Endothelial cell of umbilical vein (primary cell): ENCODE results near the gene GLUD2. TPM values are rescaled to one million over a fixed set of nuclear protein-coding genes. Genes with fewer than 3 reads are reported as not detected.

Source experiments
- BruUV-seq: library from RNA; stranded (reverse); fragments of 400-500 nt; replicated peaks from 2 replicates; lab custom pipeline; 2021; lab: Mats Ljungman, UMichigan
- CTCF ChIA-PET: fragments of 300-600, 350-600 bp; sonication (Branson Sonifier 250); formaldehyde crosslinking; loops from one replicate; lab custom pipeline; 2021; ENCODE audit warnings: antibody characterized with exemption, inconsistent platforms; lab: Charles Lee
- POLR2A ChIA-PET: fragments of 300-600, 350-600 bp; sonication (Branson Sonifier 250); formaldehyde crosslinking; loops from one replicate; lab custom pipeline; 2021; ENCODE audit warnings: antibody characterized with exemption, inconsistent platforms; lab: Charles Lee
- DNase-seq: peaks from one replicate; pipeline ENCODE4 v3.0.0-alpha.2; 2011; ENCODE audit warnings: low read depth, low spot score
- FAIRE-seq: peaks from 2 replicates; lab custom pipeline; 2011; peaks lifted over from hg19 to GRCh38; lab: Jason Lieb, UNC
- H2AFZ ChIP-seq: 2 replicates; pipeline ENCODE4 v1.6.0; 2012; ENCODE audit warnings: low read depth, low read length, control low read depth, inconsistent platforms
- H3K27ac ChIP-seq: 2 replicates; pipeline ENCODE4 v1.5.1; 2011; ENCODE audit warnings: low read depth, mild to moderate bottlenecking, control low read depth, low read length, moderate library complexity; ENCODE audit not compliant: insufficient read depth
- H3K27me3 ChIP-seq, 2 experiments: 2 replicates each; pipeline versions ENCODE4 v1.6.0 to v1.6.1; 2011; ENCODE audit warnings: low read length in 2 of 2, mixed read lengths in 1 of 2; ENCODE audit not compliant: control insufficient read depth in 2 of 2, insufficient read depth in 2 of 2
- H3K36me3 ChIP-seq, 2 experiments: 2 replicates in 1 of 2; 3 replicates in 1 of 2; pipeline ENCODE4 v1.5.1; 2011; ENCODE audit warnings: low read length in 2 of 2, mild to moderate bottlenecking in 1 of 2, moderate library complexity in 1 of 2; ENCODE audit not compliant: control insufficient read depth in 2 of 2, insufficient read depth in 2 of 2; ENCODE audit errors: extremely low read depth in 1 of 2
- H3K4me1 ChIP-seq: 3 replicates; pipeline ENCODE4 v1.5.1; 2011; ENCODE audit warnings: mild to moderate bottlenecking, low read length; ENCODE audit not compliant: control insufficient read depth, insufficient read depth; ENCODE audit errors: extremely low read depth
- H3K4me2 ChIP-seq: 2 replicates; pipeline ENCODE4 v1.6.1; 2011; ENCODE audit warnings: low read length, control low read depth, mixed read lengths; ENCODE audit not compliant: insufficient read depth
- H3K4me3 ChIP-seq, 3 experiments: fragments of 200-600 bp in 1 of 3; sonication (generic), shearing (Covaris generic) in 1 of 3; replicated peaks in 1 of 3; 2 replicates each; pipeline ENCODE4 v1.5.1; 2011 to 2016; ENCODE audit warnings: control low read depth in 3 of 3, low read length in 3 of 3, mild to moderate bottlenecking in 2 of 3, inconsistent platforms in 1 of 3, low read depth in 1 of 3, moderate library complexity in 1 of 3; ENCODE audit not compliant: insufficient read depth in 1 of 3
- H3K79me2 ChIP-seq: 2 replicates; pipeline ENCODE4 v1.6.0; 2012; ENCODE audit warnings: low read length, inconsistent platforms; ENCODE audit not compliant: control insufficient read depth, insufficient read depth
- H3K9ac ChIP-seq: replicated peaks from 2 replicates; pipeline ENCODE3; 2011; ENCODE audit warnings: low read length, control low read depth; ENCODE audit not compliant: insufficient read depth; ENCODE audit errors: extremely low read depth
- H3K9me1 ChIP-seq: replicated peaks from 3 replicates; pipeline ENCODE4 v1.6.0; 2011; ENCODE audit warnings: mild to moderate bottlenecking, low read length; ENCODE audit not compliant: control insufficient read depth, insufficient read depth; ENCODE audit errors: extremely low read depth
- H3K9me3 ChIP-seq: replicated peaks from 2 replicates; pipeline ENCODE4 v1.5.1; 2012; ENCODE audit warnings: low read length, inconsistent platforms; ENCODE audit not compliant: control insufficient read depth, insufficient read depth
- H4K20me1 ChIP-seq: replicated peaks from 2 replicates; pipeline ENCODE3; 2011; ENCODE audit warnings: mild to moderate bottlenecking, low read length; ENCODE audit not compliant: control insufficient read depth, insufficient read depth; ENCODE audit errors: extremely low read depth
- EZH2 ChIP-seq: IDR thresholded peaks from 2 replicates; pipeline ENCODE4 v1.6.1; 2012; ENCODE audit warnings: borderline replicate concordance, low read depth, mild to moderate bottlenecking, moderate library complexity, low read length, inconsistent platforms; ENCODE audit not compliant: severe bottlenecking
- MAX ChIP-seq: IDR thresholded peaks from 2 replicates; pipeline ENCODE4 v1.6.1; 2011; ENCODE audit not compliant: insufficient read depth, insufficient read length
- POLR2A ChIP-seq: IDR thresholded peaks from 2 replicates; pipeline ENCODE4 v1.6.1; 2012; ENCODE audit warnings: low read depth, mild to moderate bottlenecking, control low read depth, low read length
- dilution Hi-C: fragments of 300-500 bp; cut with MboI; formaldehyde crosslinking; loops from one replicate; pipeline ENCODE4 v1.15.0; 2019; ENCODE audit warnings: low sequenced_read_pairs; ENCODE audit not compliant: extremely low pct_ligation_motif_present
- intact Hi-C: fragments of 100-400 bp; cut with micrococcal nuclease; formaldehyde crosslinking; loops from one replicate; pipeline ENCODE4 v1.10.0; 2022
- polyA plus RNA-seq, 4 experiments: library from polyadenylated mRNA; depleted of rRNA in 3 of 4; stranded (reverse) in 3 of 4; unstranded in 1 of 4; fragments of >200 nt; gene quantifications; 2 replicates each; pipeline versions ENCODE4 v1.2.1 to v1.2.3, GENCODE V29; 2011 to 2012; ENCODE audit warnings: missing spikeins in 1 of 4
- total RNA-seq: library from RNA; stranded (reverse); gene quantifications from 2 replicates; pipeline ENCODE4 v1.2.3, GENCODE V29; 2021
- TF ChIP-seq, protein P1 (sequence below), 2 donors: IDR thresholded peaks; 1 replicate in 1 of 2; 2 replicates in 1 of 2; pipeline ENCODE4 v1.5.1; 2011; ENCODE audit warnings: low read length in 2 of 2, mild to moderate bottlenecking in 2 of 2, moderate library complexity in 2 of 2, control low read depth in 1 of 2, inconsistent platforms in 1 of 2, low read depth in 1 of 2; ENCODE audit not compliant: insufficient read depth in 1 of 2; ENCODE audit errors: extremely low read depth in 1 of 2

Gene GLUD2
- total and polyA plus RNA-seq, 2 donors (not counting 3 experiments of a cell fraction or from before 2014, with no cell fraction given) = 0.19 to 0.33 TPM

GRCh38 chrX:121011254-121011653, 36.2 kb upstream of the GLUD2 start:
- H3K27ac ChIP-seq = no peak overlapping the region
- DNase-seq (no peak), FAIRE-seq (no peak)
- no peaks in the 10 kb centered on the region for H3K9me3 ChIP-seq
- BruUV-seq = no TSS peak
- H3K4me2 ChIP-seq = no peak overlapping the region
- intact Hi-C loops (no loop called here), dilution Hi-C loops (no loop called here)
- ChIA-PET POLR2A (no interaction called here), CTCF (no interaction called here)
- no peaks in the 10 kb centered on the region for H3K4me1 ChIP-seq
- no peak overlapping the region for H2AFZ ChIP-seq
- H3K9me1 ChIP-seq = no peaks in the 10 kb centered on the region
- H3K9ac ChIP-seq = no peak overlapping the region
- H3K27me3 ChIP-seq = no peaks in the 10 kb centered on the region
- no peaks in the 10 kb centered on the region for H3K36me3 ChIP-seq
- no peaks in the 10 kb centered on the region for H3K79me2 ChIP-seq
- H3K4me3 ChIP-seq = no peak overlapping the region
- H4K20me1 ChIP-seq = no peaks in the 10 kb centered on the region
- no peak for TF ChIP-seq EZH2
- TF ChIP-seq, protein P1, sequence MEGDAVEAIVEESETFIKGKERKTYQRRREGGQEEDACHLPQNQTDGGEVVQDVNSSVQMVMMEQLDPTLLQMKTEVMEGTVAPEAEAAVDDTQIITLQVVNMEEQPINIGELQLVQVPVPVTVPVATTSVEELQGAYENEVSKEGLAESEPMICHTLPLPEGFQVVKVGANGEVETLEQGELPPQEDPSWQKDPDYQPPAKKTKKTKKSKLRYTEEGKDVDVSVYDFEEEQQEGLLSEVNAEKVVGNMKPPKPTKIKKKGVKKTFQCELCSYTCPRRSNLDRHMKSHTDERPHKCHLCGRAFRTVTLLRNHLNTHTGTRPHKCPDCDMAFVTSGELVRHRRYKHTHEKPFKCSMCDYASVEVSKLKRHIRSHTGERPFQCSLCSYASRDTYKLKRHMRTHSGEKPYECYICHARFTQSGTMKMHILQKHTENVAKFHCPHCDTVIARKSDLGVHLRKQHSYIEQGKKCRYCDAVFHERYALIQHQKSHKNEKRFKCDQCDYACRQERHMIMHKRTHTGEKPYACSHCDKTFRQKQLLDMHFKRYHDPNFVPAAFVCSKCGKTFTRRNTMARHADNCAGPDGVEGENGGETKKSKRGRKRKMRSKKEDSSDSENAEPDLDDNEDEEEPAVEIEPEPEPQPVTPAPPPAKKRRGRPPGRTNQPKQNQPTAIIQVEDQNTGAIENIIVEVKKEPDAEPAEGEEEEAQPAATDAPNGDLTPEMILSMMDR (IDR thresholded peaks at IDR 0.05; ENCODE audit: extremely low read depth in 1 of 2, insufficient read depth in 1 of 2, low read depth in 1 of 2, low read length in 2 of 2) = no peak
- TF ChIP-seq POLR2A = no peak

DNA sequence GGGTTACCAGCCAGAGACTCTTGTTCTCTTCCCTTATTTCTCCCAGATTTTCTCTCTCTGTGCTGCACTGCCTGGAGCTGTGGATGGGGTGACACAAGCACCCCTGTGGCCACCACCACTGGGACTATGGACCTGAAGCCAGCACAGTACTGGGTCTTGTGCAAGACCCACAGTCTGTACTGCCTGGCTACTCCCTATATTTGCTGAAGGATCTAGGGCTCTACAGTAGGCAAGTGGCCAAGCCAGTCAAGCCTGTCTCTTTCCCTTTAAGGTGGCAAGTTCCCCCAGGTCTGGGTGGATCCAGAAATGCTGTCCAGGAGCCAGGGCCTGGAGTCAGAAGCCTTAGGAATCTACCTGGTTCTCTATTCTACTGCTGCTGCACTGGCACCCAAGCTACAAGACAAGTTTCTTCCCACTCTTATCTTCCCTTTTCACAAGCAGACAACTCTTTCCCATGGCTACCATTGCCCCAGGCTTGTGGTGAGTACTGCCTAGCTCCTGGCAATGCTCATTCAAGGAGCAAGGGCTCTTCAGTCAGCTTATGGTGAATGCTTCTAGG, 33.4 kb upstream of the GLUD2 start:
- no peaks in the 10 kb centered on the region for H4K20me1 ChIP-seq
- no peaks in the 10 kb centered on the region for H3K36me3 ChIP-seq
- no peak overlapping the region for H3K27ac ChIP-seq
- H3K9me1 ChIP-seq = no peaks in the 10 kb centered on the region
- no peaks in the 10 kb centered on the region for H3K27me3 ChIP-seq
- no TSS peak for BruUV-seq
- H3K79me2 ChIP-seq = no peaks in the 10 kb centered on the region
- dilution Hi-C loops (no loop called here), intact Hi-C loops (no loop called here)
- H3K4me1 ChIP-seq = no peaks in the 10 kb centered on the region
- no peak for FAIRE-seq
- H3K4me3 ChIP-seq = no peak overlapping the region
- no peak overlapping the region for H3K4me2 ChIP-seq
- no peaks in the 10 kb centered on the region for H3K9me3 ChIP-seq
- no peak for DNase-seq
- no peak overlapping the region for H2AFZ ChIP-seq
- H3K9ac ChIP-seq = no peak overlapping the region
- no peak for TF ChIP-seq MAX
- CTCF ChIA-PET = no interaction called here
- POLR2A ChIA-PET = no interaction called here
